ENCODE results near the gene CTNNA3.
"Not testable (repeated sequence)": the region's sequence is repeated elsewhere in the genome, so short reads cannot be mapped to it uniquely, and the experiment has no call there.

The CTNNA3 gene

DNA sequence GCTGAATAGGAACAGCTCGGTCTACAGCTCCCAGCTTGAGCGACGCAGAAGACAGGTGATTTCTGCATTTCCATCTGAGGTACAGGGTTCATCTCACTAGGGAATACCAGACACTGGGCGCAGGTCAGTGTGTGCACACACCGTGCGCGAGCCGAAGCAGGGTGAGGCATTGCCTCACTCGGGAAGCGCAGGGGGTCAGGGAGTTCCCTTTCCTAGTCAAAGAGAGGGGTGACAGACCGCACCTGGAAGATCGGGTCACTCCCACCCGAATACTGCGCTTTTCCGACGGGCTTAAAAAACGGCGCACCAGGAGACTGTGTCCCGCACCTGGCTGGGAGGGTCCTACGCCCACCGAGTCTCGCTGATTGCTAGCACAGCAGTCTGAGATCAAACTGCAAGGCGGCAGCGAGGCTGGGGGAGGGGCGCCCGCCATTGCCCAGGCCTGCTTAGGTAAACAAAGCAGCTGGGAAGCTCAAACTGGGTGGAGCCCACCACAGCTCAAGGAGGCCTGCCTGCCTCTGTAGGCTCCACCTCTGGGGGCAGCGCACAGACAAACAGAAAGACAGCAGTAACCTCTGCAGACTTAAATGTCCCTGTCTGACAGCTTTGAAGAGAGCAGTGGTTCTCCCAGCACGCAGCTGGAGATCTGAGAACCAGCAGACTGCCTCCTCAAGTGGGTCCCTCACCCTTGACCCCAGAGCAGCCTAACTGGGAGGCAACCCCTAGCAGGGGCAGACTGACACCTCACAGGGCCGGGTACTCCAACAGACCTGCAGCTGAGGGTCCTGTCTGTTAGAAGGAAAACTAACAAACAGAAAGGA lies 465.1 kb downstream of the CTNNA3 start:
- not testable (repeated sequence) for DNase-seq

DNA sequence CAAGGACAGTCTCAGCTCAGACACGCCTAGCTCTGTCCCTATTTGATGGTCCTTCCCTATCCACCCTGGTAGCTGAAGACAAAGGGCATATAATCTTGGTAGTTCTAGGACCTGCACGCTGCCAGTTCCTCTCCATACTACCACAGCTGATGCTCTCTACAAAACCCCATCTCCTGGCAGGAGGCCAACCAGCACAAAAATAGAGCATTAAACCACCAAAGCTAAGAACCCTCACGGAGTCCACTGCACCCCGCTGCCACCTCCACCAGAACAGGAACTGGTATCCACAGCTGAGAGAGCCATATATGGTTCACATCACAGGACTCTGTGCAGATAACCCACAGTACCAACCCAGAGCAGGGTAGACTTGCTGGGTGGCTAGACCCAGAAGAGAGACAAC lies 470.8 kb downstream of the CTNNA3 start:
- DNase-seq = no peak

DNA sequence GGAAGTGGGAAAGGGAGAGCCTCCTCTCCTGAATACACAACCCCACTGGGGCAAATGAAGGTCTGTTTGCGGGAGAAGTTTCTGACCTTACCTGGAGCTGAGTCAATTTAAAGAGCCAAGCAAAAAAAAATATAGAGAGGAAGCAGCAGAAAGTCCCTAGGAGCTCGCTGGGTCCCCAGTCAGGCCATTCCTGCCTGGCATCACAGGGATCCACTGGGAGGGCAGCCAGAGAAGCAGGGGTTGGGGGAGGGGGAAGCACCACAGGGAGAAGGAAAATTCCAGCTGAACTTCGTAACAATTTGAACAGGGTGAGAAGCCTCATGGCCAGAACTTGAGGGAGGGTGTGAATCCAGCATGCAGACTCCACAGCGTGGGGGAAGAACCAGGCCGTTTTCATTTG lies 471.4 kb downstream of the CTNNA3 start:
- DNase-seq = no peak

DNA sequence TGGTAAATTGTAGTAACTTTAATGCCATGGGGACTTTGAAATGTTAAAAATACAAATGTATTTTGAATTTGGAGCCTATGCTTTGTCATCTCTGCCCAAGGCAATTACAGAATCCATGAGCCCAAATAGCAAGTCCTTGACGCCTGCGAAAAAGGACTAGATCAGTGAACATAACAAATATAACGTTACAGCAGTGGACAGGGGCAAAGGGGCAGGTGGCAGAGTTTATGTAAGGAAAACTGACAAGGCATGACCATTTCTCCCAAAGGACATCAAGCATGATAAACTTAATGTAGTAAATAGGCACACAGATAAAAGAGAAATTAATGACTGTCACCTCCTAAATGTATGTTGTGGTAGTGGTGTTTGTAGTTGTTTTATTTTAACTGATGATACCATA lies 473.1 kb downstream of the CTNNA3 start:
- no peak for DNase-seq

DNA sequence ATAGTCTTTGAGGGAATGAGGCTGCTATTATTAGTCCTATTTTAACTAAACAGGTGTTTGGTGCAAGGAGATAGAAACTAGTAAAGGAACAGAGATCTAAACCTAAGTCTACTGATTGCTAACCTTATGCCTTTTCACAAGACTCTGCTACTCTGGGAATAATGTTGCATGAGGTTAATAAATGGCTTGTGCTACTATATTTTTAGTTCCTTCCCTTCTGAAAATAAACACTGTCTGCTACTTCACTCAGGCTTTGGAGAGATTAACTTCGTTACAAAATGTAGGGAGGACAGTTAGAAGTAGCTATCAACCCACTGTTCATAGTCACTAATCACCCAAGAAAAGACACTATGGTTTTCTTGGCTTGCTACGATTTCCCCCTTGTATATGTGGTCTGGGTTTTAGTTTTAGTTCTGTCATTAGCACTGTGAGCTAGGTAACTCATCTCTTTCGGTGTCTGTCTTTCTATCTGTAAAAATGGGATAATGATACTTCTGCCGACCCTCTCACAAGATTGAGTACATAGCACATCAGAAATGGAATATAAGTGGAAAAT lies 474.0 kb downstream of the CTNNA3 start:
- DNase-seq = no peak

DNA sequence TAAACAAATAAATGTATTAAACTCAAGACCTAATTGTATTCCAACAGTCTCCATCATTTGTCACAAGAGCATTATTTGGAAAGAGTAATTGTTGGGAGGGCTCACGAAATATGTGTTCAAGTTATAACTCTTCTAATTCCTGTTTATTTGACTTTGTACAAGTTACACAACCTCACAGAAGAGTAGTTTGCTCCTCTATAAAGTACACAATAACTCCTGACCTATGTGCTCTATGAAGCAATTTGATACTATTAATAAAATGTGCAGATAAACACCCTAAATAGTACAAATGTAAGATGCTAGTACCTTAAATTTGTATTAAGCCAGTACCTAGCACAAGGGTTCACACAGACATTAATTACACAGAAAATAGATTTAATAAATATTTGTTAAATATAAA lies 484.3 kb downstream of the CTNNA3 start:
- DNase-seq = no peak

DNA sequence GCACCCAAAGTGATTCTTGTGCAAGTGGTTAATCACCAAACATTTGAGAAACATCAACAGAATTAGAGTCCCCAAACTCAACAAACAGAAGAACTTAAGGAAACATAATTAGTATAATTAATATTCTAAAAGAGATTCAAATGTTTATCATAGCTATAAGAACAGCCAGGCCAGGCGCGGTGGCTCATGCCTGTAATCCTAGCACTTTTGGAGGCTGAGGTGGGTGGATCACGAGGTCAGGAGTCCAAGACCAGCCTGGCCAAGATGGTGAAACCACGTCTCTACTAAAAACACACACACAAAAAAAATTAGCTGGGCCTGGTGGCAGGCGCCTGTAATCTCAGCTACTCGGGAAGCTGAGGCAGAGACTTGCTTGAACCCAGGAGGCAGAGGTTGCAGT lies 488.1 kb downstream of the CTNNA3 start:
- DNase-seq = not testable (repeated sequence)

DNA sequence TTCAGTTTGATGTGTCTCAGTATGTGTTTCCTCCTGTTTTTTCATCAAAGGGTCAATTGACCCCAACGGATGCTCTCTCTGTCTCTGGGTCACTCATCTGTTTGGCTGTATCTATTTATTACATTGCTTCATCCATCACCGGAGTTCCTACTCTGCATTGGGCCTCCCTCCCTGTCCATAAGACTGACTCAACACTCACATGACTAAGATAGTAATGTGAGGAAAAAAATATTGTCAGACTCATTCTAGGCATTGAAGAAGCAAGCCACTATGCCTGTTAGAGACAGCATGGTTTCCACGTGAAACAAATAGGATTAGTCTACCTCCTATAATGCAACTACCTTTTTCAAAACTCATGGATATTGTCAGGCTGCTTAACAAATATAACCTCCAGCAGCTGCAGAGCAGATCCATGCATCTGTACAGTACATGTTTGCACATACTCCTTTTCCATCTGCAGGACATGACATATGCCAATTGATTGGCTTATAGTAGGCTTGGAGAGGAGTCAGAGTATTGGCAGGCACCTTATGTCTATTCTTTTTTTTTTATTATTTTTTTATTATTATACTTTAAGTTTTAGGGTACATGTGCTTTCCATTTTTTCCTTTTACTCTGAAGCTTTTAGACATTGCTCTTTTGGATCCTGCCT lies 495.0 kb downstream of the CTNNA3 start:
- no peak for DNase-seq

DNA sequence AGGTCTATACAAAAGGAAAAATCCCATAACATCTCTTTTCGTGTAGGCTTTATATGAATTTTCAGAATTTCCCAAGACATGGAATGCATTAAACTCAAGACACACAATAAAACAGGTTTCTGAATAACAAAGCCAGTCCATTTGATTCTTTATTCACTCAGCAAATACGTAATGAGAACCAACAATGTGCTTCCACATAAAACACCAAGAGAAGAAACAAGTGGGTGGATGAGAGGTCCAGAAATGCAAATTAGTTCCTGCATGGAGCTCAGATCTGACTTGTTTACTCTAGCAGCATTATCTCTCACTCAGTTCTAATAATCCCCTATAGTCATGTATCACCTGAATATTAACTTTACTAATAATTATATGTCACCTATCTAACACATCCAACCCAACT lies 520.6 kb downstream of the CTNNA3 start:
- DNase-seq = no peak

DNA sequence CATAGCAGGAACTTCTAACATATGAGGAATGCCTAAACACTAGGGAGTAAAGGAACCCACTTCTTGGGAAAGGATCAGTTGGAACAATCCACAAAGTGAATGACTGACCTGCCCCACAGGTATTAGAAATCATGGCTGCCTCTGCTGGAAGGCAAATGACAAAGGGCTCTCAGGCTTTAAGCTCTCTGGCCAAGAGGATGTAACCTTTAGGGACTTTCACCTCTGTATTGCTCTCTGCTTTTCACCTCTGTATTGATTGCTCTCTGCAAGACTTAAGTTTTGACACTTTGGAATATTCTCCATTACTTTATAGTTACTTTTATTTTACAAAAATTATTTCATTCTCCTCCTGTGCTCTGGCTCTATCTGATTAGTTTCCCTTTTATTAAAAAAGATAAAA lies 522.2 kb downstream of the CTNNA3 start:
- no peak for DNase-seq

DNA sequence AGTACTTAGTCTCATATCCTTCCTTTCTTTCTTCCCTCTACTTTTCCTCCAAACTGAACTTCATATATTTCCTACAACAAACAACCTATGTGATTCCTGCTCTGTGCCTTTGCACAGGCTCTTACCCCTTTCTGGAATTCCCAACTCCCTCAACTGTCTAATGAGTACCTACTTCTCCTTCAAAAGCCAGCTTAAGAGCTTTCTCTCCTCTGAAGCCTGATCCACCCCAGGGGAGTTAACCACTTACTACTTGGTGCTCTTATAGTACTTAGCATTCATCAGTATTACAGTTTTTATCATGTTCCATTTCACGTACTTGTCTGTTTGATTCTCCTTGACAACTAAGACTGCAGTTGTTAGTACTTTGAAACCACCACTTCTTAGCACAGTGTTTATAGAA lies 524.0 kb downstream of the CTNNA3 start:
- no peak for DNase-seq

DNA sequence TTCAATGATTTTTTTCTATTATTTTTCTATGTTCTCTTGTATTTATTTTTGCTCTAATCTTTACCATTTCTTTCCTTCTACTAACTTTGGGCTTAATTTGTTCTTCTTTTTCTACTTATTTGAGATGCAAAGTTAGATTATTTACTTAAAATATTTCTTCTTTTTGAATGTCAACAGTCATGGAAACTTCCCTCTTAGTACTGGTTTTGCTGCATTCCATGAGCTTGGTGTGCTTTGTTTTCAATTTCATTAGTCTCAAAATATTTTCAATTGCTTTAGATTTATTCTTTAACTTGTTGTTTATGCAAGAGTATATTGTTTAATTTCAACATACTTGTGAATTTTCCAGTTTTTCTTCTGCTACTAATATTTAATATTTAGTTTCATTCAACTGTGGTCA lies 539.8 kb downstream of the CTNNA3 start:
- DNase-seq = no peak

DNA sequence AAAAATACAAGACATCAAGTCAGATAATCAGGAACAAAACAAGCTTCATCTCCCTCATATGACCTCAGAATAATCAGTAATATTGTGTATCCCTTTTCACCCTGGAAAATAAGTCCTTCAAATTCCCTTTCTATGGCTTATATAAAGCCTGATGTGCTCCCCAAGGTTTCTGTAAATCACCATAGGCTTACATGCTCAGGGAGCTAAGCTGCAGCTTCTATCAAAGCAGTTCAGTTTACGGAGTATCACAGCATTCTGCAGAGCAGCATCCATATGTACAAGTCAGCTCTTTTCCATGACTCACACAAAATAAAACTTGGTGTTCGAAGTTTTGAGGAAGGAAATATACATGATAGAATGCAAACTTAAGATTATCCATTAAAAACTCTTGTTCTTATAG lies 544.5 kb downstream of the CTNNA3 start:
- no peak for DNase-seq

DNA sequence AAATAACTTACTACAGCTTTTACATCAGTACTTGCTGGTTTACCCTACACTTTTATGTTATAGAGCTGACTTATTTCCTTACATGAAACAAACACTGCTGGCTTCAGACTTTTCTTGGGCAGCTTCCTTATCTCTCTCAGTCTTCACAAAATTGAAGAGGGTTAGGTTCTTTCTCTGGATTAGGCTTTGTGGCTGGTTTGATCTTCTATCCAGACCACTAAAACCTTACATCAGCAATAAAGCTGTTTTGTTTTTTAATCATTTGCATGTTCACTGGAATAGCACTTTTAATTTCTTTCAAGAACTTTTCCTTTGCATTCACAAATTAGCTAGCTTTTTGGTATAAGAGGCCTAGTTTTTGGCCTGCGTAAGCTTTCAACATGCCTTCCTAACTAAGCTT lies 551.5 kb downstream of the CTNNA3 start:
- no peak for DNase-seq

DNA sequence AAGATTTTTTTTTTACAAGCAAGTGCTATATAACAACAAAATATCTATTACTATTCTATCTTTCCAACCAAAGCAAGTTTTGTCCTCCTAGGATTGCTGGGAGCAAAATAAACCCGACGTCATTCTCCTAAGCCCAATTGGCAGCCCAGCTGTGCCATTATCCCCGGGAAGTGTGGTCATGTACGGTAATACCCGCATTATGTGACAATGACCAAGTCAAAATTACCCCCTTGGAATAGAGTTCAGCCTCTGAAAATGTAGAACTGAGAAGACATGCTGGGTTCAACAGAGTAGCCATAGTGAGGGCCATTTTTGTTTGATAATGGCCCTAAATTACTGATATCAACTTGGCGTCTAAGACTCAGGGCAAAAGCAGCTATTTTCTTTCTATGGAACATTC lies 554.7 kb downstream of the CTNNA3 start:
- no peak for DNase-seq

DNA sequence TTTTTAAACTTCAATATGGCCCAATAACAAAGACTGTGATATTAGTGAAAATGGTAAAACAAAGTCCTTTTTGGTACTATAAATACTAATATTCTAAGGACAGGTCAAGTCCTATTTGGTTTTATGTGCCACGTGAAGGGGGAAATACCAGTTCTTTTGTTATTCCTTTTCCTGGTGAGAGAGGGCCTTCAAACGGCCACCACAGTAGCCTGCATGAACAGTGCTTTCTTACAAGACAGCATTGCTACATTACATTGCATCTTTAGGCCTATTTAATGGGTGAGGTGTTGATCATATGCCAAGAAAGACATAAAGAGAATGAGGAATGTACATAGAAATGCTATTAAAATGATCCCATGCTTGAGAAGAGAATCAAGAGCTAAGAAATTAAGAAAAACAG lies 555.4 kb downstream of the CTNNA3 start:
- no peak for DNase-seq

DNA sequence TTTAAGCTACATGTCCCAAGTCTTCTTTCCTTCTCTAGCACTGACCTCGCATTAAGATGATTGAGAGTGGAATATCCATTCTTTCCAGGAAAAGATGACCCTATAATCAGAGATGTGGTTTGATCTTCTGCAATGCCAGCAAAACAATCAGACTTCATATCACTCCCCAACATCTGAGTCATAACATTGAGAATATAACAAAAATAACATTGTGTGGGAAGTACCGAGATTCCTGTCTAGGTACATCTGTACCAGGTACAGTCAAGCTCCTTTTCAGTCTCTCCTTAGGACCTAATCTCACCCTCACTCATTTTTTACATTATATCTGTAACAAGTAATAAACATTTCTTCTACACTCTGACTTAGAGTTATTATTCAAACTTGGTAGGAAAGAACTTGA lies 568.6 kb downstream of the CTNNA3 start:
- DNase-seq = no peak

DNA sequence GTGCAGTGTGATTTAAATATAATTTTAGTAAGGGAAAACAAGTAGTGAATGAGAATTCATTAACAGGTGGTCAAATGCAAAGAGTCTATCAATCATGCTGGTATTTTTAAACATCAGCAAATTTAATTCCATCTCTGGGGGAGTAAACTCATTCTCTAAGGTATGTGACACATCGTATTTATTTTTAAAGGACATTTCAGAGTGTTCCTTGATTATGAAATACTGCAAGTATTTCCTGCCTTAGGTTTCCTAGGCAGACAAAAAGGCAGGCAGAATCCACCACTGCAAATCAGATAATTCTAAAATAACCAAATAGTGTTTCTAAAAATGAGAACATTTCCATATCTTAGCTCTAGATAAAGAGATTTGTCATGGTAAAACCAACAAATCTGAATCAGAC lies 576.3 kb downstream of the CTNNA3 start:
- DNase-seq = no peak

DNA sequence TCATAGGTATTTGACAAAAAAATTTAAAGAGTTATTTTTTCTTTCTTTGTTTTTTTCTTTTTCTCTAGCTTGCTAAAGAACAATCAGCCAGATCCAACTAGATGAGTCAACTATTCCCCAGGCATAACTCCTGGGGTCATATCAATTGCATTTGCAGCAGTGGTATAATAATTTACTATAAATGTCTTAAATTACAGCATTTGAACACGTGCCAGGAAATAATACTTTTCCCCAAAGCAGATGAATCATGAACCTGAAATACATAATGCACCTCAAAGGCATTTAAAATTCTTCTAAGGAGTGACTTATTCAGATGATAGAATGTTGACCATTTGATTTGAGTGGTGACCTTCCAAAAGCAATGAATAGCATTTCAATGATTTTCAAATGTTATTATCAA lies 580.0 kb downstream of the CTNNA3 start:
- no peak for DNase-seq

DNA sequence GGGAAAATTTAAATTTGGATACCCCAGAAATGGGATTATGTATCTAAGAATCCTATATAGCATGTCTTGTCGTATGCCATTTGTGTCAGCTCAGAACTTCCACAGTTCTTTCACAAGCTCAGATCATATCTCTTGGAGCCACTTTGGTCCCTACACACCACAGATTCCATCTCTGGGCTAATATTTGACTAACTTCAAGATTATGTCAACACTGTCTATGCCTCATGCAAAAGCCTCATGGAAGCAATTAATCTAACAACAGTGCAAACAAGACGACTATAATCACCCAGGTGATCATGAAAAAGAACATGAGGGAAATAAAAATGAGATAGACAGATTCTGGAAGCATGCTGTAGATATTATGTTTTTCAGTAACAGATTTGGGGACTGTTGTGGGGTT lies 581.0 kb downstream of the CTNNA3 start:
- no peak for DNase-seq

DNA sequence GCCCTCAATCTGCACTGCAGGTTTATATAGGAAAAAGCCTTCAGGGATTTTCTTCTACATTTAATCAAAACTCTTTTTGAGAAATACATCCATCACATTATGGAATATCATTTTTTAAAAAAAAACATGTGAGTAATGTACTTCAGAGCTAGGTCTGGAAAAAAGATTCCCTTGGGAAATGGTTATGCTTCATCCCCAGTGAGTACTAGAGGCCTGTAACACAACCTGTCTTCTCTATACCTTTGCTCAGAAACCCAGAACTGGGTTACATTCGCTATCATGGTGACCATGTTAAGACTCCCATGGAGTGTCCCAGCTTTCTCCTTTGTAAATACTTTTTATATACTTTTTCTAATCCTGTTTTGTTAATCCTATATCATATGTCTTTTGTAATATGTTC lies 583.2 kb downstream of the CTNNA3 start:
- DNase-seq = no peak

DNA sequence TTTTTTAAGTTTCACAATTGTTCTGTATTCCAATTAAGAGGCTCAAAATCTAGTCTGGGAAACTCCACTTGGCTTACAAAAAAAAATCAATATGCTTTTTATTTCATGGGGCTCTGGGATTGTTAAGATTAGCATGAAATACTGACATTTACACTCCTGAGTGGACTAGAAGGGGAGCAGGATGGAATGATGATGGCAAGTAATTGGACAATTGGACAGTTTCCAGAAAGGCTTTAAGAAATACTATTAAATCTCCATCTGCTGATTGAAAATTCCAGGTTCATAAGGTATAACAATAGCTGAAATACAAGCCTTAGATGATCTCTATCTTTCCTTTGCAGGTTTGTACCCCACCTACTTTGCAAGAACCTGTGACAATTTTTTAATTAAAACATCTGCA lies 585.7 kb downstream of the CTNNA3 start:
- DNase-seq = no peak

DNA sequence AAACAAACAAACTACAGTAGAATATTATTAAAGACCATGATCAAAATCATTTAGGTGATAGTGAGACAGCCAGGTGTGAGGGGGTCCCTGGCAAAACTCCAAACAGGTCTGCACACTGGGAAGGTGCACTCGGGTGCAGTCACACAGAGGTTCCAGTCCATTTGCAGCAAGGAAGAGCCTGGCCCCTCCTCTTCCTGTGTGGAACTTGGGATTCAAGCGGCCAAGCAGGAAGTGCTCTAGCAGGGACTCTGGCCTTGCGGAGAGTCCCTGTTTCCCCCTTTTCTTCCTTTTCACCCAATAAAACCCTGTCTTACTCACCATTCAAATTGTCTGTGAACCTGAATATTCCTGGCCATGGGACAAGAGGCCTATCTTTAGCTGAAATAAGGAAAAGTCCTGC lies 588.3 kb downstream of the CTNNA3 start:
- DNase-seq = no peak

DNA sequence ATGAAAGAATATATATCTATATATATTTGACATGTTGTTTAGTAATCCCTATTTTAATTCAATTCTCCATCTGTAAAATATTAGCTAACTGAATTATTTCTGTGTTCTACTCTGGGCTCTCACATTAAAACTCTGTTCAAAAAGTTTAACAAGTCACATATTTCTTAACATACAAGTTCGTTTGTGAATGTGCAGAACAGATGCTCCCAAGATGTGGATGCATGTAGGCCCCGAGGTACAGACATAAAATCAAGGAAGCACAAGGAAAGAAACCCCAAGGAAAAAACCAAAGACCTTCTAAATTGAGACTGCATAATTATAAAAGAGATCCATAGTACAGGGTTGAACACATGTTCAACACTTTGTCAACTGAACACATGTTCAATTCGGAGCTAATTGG lies 595.0 kb downstream of the CTNNA3 start:
- DNase-seq = no peak

DNA sequence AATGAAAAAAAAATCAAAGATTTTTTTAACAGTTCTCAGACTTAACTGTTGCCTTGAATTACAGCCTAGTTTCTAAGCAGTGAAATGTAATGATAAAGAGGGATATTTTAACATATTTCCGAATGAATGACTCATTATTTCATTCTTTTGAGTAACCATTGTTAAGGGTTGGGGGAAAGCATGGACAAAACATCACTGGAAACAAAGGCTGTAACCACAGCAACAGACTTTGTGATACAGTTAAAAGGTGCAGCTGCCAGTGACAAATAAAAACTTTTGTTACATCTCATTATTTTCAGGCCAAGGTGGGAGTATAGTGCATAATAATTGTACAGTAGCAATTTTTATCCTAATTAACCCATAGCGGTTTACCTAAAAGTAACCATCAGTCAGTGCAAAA lies 597.5 kb downstream of the CTNNA3 start:
- DNase-seq = no peak
